CD4-positive, alpha-beta T cell treated with Interleukin-17A for 1 hour (primary cell): ENCODE measurements around the gene DBH.

Source experiments
- DNase-seq: peaks from one replicate; pipeline ENCODE4 v3.0.0-alpha.2; 2020

Gene DBH

DNA sequence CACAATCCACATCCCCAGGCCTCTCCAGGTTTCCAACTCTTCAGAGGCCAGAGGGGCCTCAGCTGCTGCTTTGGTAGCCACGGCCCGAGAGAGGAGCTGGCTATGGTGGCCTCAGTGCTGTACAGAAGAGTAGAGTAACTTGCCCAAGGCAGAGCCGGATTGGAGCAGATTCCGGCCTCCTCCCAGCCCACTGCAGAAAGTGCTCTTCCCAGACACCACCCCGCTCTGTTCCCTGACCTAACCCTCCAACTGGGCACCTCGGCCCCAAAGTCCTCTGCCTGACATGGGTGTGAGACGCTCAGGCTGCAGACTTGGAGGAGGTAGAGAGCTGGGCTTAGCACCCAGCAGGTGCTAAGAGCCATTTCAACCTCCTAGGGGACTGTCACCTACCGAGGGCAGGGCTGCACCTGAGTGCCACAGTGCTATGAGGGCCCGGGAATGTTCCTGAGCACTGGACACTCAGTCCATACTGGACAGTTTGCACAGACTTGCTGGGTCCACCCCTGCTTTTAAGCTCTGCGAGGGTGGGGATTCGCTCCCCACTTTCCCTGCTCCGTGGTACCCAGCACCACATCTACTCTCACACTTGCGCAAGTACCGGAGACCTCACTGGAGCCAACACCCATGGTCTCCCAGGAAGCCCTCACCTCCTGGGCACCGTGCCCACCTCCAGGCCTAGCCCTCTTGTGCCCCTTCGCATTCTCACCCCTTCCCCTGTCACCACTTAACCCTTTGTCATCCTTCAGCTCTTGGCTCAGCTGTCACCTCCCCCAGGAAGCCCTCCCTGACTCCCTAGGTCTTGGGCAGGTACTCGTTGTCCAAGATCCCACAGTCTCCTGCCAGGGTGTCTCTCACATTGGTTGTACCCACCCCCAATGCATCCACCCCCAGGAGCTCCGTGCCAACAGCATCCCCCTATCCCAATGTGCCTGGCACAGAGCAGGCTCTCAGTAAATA, 49.8 kb downstream of the DBH start:
- no peak for DNase-seq

- DNase-seq, result no peak
Observed at GRCh38 chr9:133686642-133687575, 50.7 kb downstream of the DBH start.

- no peak for DNase-seq
Observed at GRCh38 chr9:133687856-133688761, 51.9 kb downstream of the DBH start.

DNA sequence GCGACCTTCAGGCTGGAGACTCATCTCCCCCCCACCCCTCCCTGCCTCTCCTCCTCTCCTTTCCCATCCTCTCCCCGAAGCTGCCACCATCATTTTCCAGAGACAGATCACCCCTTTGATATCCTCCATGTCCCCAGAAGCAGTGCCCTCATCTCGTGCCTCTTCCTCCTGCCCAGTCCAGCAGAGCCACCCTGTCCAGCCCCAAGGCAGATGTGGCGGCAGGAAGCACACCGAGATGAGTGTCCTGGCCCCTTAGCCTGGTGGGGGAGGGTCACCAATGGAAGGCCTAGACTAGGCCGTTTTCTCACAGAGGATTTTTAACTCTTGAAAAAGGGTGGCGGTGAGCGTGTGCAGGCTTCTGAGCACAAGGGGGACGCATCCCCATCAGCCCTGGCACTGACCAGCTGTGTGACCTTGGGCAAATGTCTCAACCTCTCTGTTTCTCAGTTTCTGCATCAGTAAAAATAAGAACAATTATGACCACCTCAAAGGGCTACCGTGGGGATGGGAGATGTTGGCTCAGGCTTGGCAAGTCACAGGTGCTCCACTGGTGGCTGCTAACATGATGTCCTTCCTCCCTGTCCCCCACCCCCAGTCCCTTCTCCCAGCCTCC, 53.1 kb downstream of the DBH start:
- no peak for DNase-seq

- no peak for DNase-seq
Observed at GRCh38 chr9:133690081-133690561, 54.0 kb downstream of the DBH start.

GRCh38 chr9:133691191-133691590, 55.0 kb downstream of the DBH start:
- DNase-seq, result no peak

DNA sequence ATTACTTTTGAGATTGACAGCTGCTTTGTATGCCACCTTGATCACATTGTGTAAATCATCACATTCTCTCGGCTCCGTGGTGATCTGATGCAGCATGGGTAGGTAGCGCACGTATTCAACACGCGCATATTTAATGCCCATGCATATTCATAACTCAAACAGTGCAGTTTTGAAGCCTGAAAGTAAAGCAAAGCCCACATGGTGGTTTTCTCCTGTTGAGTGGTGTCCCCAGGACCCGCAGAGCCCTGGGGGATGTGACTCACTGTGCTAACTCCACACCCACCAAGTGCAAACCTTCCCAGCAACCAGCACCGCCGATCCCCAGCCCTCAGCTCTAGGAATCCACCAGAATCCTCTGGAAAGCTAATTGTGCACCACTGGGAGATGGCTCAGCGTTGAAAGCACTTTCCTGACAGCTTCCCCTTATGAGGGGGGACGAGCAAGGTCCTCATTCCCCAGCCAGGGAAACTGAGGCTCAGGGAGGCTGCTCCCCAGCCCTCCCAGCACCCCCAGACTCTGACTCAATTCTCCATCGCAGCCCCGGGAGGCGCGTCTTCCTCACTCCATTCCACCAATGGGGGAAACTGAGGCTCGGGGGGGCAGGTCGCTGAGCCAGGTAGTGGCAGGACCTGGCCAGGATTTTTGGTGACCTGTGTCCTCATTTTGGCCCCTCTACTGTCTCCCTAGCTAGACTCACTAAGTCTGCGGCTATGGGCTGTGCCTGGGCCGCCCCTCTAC, 55.6 kb downstream of the DBH start:
- DNase-seq, result no peak

- no peak for DNase-seq
Observed at GRCh38 chr9:133692364-133692985, 56.3 kb downstream of the DBH start.

- no peak for DNase-seq
Observed at GRCh38 chr9:133693116-133693515, 57.0 kb downstream of the DBH start.

GRCh38 chr9:133693703-133694529, 57.8 kb downstream of the DBH start:
- DNase-seq, result no peak

DNA sequence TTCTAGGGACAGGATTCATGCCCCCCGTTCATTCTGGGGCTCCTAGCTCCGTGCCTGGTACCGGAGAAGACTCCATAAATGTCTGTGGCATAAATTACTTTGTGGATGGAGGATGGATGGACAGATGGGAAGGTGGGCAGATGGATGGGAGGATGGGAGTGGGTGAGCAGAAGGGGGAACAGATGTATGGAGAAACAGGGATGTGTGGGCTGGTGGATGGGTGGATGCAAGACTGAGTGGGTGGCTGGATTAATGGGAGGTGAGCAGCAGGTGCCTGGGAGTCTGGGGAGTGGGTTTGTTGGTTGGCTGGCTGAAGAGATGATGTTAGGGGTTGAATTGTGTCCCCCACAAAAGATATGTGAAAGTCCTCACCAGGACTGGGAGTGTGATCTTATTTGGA, 58.5 kb downstream of the DBH start:
- DNase-seq, result no peak

GRCh38 chr9:133696071-133696472, 59.9 kb downstream of the DBH start:
- no peak for DNase-seq

DNA sequence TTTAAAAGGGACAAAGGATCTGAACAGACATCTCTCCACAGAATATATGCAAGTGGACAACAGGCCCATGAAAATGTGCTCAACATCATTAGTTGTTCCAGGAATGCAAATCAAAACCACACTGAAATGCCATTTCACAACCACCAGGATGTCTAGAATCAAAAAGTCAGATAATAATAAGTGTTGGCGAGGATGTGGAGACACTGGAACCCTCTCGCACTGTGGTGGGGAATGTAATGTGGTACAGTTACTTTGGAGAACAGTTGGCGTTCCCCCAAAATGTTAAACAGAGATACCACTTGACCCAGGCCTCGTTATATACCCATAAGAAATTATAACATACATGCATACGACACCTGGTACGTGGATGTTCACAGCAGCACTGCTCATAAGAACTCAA, 63.4 kb downstream of the DBH start:
- DNase-seq, result no peak

DNA sequence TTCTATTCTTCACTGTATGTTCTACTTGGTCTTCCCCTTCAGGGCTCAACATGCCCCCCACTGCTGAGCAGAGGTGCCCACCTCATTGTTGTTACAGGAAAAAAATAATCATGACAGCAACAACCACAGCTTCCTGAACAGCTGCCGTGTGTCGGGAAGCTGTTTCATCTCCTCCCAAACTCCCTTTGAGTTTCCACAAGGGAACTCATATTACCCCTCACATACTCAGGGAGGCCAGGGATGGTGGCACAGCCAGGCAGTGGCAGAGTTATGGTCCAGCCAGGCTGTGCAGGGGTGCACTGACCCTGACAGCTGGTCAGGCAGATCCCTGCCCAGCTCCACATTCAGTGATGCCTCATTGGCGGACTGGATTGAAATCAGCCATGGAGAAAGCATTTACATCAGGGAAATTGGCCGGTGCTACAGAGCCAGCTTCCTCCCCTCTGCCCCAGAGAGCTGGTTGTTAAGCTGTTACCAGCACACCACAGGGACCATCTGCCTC, 64.7 kb downstream of the DBH start:
- DNase-seq, result peak; percentile 14

DNA sequence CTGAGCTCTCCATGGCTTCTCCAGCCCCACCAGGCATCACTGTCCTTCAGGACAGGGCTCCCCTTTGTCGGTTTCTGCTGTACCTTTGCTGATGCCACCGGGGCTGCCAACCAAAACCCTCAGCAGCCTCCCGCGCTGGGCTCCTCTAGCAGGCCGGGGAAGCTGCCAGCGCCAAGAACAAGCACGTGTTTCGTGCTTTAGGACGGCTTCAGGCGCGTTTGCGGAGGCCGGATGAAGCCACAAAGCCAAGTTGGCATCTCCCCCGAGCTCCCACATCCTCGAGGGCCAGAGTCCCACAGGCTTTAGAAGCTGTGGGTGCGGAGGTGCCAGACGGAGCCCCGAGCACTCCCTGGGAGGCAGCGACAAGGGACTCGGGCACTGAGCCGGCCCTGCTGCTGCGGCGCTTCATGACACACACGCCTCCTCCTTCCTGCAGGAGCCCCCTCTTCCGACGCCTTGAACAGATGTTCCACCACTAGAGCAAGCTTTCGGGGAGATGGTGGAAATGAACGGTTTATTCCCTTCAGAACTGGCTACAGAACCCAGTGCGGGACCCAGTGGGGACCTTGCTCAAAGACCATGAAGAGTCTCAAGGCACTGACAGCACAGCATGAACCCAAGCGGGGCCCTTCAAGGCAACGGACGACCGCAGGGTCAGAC, 65.3 kb downstream of the DBH start:
- peak; percentile 42 for DNase-seq

GRCh38 chr9:133701981-133702797, 66.0 kb downstream of the DBH start:
- DNase-seq, result peak; percentile 67

GRCh38 chr9:133702798-133703590, 66.8 kb downstream of the DBH start:
- DNase-seq, result no peak
